LoVo (cell line): ENCODE measurements around the gene VSIG10.

Source experiments
- DNase-seq: peaks from one replicate; pipeline ENCODE4 v3.0.0-alpha.2; 2016; ENCODE audit warnings: low spot score

VSIG10 gene

DNA sequence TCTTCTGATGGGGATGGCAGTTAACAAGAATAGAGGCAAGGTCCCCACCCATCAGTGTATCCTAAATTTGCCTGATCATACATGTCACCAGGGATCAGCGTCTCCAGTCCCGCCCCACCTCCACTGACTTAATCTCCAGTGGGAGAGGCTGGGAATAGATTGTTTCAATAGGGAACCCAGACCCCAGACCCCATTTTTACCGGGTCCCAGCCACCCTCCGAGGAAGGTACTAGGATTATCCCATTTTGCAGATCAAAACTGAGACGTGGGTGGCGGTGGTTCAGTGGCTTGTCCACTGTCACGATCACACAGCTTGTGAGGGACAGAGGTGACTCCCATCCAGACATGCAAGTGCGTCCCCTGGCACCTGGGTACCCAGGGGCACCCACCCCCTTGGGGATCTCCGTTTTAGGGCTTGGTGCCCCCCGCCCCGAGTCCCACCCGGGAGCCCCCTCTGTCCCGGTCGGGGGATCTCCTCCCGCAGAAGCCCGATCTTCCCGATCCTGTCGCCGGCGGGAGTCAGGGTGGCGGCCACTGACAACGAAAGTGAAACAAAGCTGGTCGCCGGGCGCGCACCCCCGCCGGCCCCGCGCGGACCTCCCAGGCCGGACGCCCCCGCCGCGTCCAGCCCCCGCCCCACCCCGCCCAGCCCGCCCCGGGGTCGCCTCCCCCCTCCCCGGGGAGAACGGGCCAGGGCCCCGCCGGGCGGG lies 43.4 kb downstream of the VSIG10 start:
- peak; percentile 37 for DNase-seq

- DNase-seq: no peak
These were observed 44.2 kb downstream of the VSIG10 start for GRCh38 chr12:118059341-118060191.

- DNase-seq: no peak
These were observed 44.9 kb downstream of the VSIG10 start for GRCh38 chr12:118058881-118059280.

DNA sequence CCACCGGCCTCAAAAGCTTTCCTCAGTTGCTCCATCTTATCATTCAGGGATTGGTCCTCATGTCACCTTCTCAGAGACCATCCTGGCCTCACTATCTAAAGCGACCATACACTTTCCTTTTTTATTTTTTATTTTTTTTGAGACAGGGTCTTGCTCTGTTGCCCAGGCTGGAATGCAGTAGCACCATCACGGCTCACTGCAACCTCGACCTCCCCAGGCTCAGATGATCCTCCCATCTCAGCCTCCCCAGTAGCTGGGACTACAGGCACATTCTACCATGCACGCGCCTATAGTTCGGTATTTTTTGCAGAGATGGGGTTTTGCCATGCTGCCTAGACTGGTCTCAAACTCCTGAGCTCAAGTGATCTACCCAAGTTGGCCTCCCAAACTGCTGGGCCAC lies 45.6 kb downstream of the VSIG10 start:
- DNase-seq: no peak

- no peak for DNase-seq
These were observed 47.7 kb downstream of the VSIG10 start for GRCh38 chr12:118055865-118056773.

- peak; percentile 63 for DNase-seq
These were observed 48.7 kb downstream of the VSIG10 start for GRCh38 chr12:118055144-118055557.

- DNase-seq: peak; percentile 46
These were observed 50.5 kb downstream of the VSIG10 start for GRCh38 chr12:118053071-118053985.

DNA sequence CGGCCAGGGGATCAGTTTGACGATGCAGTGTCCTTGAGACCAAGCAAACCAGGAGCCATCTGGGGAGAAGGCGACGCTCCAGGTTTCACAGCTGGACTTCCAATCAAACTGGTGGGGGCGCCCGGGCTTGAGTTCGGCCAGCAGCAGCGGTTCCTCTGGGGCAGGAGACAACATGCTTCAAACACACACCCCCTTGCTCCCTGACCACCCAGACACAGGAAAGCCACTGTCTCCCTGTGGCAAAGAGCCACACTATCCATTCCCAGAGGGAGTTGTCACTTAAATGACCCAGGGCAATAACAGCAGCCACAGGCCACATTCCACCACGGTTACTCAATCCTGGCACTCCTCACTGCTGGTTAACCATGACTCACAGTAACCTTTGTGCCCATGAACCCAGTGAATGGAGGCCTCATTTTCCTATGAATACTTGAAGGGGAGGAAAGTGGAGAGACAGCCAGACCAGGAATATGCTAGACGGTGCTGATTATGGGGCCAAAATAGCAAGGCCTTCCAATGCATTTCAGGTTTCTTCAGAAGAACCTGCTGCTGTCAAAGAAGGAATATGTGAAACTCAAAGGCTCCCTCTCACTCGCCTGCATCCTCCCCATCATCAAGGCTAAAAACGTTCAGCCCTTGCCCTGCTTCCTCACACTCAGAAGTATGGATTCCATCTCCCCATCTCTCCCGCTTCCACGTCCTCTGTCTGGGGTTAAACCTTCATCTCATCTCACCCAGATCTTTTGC lies 51.3 kb downstream of the VSIG10 start:
- peak; percentile 99 for DNase-seq

GRCh38 chr12:118050972-118051910 lies 52.6 kb downstream of the VSIG10 start:
- no peak for DNase-seq

GRCh38 chr12:118046430-118046829 lies 57.4 kb downstream of the VSIG10 start:
- DNase-seq: no peak

- no peak for DNase-seq
These were observed 59.2 kb downstream of the VSIG10 start for GRCh38 chr12:118044577-118044976.

DNA sequence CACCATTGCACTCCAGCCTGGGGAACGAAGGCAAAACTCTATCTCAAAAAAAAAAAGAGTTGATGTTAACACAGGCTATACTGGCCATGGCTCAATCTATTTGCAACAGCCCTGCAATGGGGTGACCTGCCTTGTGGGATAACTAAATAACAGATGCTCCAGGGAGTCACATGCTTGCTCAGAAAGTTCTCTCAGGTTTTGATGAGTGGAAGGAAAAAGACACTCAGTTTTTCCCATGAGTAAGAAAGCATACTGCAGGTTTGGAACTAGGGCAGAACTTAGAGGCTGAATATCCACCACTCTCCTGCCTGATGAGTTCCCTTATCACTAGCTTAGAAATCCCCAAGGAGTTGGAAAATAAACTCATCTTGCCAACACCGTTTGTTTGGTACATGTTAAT lies 59.7 kb downstream of the VSIG10 start:
- DNase-seq: no peak

GRCh38 chr12:118042091-118042490 lies 61.7 kb downstream of the VSIG10 start:
- DNase-seq: no peak

- no peak for DNase-seq
These were observed 65.7 kb downstream of the VSIG10 start for GRCh38 chr12:118038137-118038536.

DNA sequence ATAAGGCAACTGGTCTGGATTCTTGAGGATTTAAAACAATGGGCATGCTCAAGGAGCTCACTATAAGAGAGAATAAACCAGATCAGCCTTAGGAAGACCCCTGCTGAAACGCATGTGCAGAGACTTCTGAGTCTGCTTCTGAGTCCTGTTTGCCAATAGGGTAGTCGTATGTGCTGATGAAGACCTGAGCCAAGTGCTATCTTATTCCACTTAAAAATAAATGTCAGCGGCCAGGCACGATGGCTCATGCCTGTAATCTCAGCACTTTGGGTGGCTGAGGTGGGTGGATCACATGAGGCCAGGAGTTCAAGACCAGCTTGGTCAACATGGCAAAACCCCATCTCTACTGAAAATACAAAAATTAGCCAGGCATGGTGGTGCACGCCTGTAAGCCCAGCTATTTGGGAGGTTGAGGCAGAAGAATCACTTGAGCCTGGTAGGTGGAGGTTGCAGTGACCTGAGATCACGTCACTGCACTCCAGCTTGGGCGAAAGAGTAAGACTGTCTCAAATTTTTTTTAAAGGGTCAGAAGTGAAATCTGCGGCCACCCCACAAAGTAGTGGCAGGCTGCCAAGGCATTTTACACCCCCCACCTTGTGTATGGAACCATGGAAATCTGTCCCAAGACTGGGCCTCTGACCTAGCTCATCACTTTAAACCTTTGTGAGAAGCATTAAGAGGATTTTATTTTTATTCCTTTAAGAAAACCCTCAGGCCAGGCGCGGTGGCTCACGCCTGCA lies 67.0 kb downstream of the VSIG10 start:
- DNase-seq: no peak

DNA sequence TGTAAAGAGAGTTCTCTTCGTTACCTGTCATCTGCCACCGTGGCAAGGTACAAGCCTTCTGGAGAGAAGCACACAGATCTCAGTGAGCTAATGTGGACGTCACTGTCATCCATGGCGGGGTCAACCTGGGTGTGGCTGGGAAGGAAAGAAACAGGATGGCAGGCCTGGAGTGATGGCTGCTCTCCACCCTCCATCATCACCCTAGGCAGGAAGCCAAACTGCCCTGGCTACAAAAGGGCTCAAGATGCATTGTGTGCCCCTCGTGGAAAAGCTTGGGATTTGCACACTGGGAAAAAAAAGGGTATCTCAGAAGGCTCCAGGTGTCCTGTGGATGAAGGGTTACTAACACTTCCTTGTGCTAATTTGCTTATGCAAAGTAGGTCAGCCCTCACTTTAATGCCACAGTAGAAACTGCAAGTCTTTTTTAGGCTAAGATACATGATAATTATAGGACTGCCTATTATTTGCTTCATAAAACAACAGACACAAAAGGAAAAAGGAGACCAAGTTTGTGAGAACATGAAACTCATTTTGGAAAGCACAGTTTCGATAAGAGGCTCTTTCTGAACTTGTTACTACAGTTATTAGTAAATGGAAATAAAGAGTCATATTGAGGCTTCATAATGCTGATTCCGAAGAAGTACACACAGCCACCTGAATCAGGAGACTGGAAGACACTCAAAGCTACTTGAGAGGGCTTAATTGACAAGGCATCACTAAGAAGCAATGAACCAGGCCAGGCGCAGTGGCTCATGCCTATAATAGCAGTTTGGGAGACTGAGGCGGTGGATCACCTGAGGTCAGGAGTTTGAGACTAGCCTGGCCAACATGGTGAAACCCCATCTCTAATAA lies 68.4 kb downstream of the VSIG10 start:
- DNase-seq: no peak

- DNase-seq: no peak
These were observed 69.2 kb downstream of the VSIG10 start for GRCh38 chr12:118034429-118035189.
